ENCODE data around the gene MAN1C1.
"Not testable (repeated sequence)": the region's sequence is repeated elsewhere in the genome, so short reads cannot be mapped to it uniquely, and the experiment has no call there.

MAN1C1 gene

GRCh38 chr1:25715888-25716287 is 99.3 kb downstream of the MAN1C1 start:
- no peak for DNase-seq (ENCODE audit: low read depth)

- no peak for DNase-seq (ENCODE audit: low read depth)
Measured at GRCh38 chr1:25716320-25716719, 99.7 kb downstream of the MAN1C1 start.

- no peak for DNase-seq (ENCODE audit: low read depth)
Measured at GRCh38 chr1:25718732-25719131, 102.1 kb downstream of the MAN1C1 start.

GRCh38 chr1:25720624-25721023 is 104.0 kb downstream of the MAN1C1 start:
- DNase-seq (ENCODE audit: low read depth), result no peak

GRCh38 chr1:25723250-25723880 is 106.8 kb downstream of the MAN1C1 start:
- no peak for DNase-seq (ENCODE audit: low read depth)

GRCh38 chr1:25724201-25724600 is 107.6 kb downstream of the MAN1C1 start:
- DNase-seq (ENCODE audit: low read depth), result no peak

- DNase-seq (ENCODE audit: low read depth), result no peak
Measured at GRCh38 chr1:25724966-25725365, 108.4 kb downstream of the MAN1C1 start.

- no peak for DNase-seq (ENCODE audit: low read depth)
Measured at GRCh38 chr1:25725482-25725881, 108.9 kb downstream of the MAN1C1 start.

- no peak for DNase-seq (ENCODE audit: low read depth)
Measured at GRCh38 chr1:25727088-25727487, 110.5 kb downstream of the MAN1C1 start.

- DNase-seq (ENCODE audit: low read depth), result no peak
Measured at GRCh38 chr1:25727635-25728286, 111.2 kb downstream of the MAN1C1 start.

- no peak for DNase-seq (ENCODE audit: low read depth)
Measured at GRCh38 chr1:25728301-25728935, 111.8 kb downstream of the MAN1C1 start.

GRCh38 chr1:25729045-25729444 is 112.5 kb downstream of the MAN1C1 start:
- DNase-seq (ENCODE audit: low read depth), result no peak

GRCh38 chr1:25729790-25730644 is 113.4 kb downstream of the MAN1C1 start:
- DNase-seq (ENCODE audit: low read depth), result no peak

GRCh38 chr1:25731148-25731547 is 114.6 kb downstream of the MAN1C1 start:
- DNase-seq (ENCODE audit: low read depth), result no peak

- DNase-seq (ENCODE audit: low read depth), result no peak
Measured at GRCh38 chr1:25731626-25732370, 115.2 kb downstream of the MAN1C1 start.

- no peak for DNase-seq (ENCODE audit: low read depth)
Measured at GRCh38 chr1:25732821-25733220, 116.2 kb downstream of the MAN1C1 start.

- DNase-seq (ENCODE audit: low read depth), result no peak
Measured at GRCh38 chr1:25733271-25733670, 116.7 kb downstream of the MAN1C1 start.

GRCh38 chr1:25734991-25735390 is 118.4 kb downstream of the MAN1C1 start:
- DNase-seq (ENCODE audit: low read depth), result not testable (repeated sequence)

- no peak for DNase-seq (ENCODE audit: low read depth)
Measured at GRCh38 chr1:25735956-25736529, 119.5 kb downstream of the MAN1C1 start.

GRCh38 chr1:25737130-25737529 is 120.5 kb downstream of the MAN1C1 start:
- no peak for DNase-seq (ENCODE audit: low read depth)

GRCh38 chr1:25738499-25738898 is 121.9 kb downstream of the MAN1C1 start:
- no peak for DNase-seq (ENCODE audit: low read depth)

All from non-pigmented ciliary epithelial cell (primary cell).